CD14-positive monocyte (primary cell): ENCODE data around the gene SPRR2A. TPM values are rescaled to one million over a fixed set of nuclear protein-coding genes. Genes with fewer than 3 reads are reported as not detected.

Experiments used
- DNase-seq, 3 donors: peaks; one replicate each; pipeline ENCODE4 v3.0.0-alpha.2; 2011 to 2022
- H2AFZ ChIP-seq: 2 replicates; pipeline ENCODE4 v1.6.0; 2012; ENCODE audit warnings: mild to moderate bottlenecking, low read depth, low read length, inconsistent platforms; ENCODE audit not compliant: insufficient read depth, poor library complexity, severe bottlenecking
- H3K27ac ChIP-seq, 2 donors: 1 replicate in 1 of 2; 2 replicates in 1 of 2; pipeline ENCODE4 v1.5.1; 2012 to 2013; ENCODE audit warnings: low read length in 2 of 2, control low read depth in 1 of 2, inconsistent platforms in 1 of 2, low read depth in 1 of 2, mild to moderate bottlenecking in 1 of 2
- H3K27me3 ChIP-seq, 2 donors: one replicate each; pipeline versions ENCODE4 v1.6.0 to v1.6.1; 2011 to 2013; ENCODE audit warnings: low read length in 2 of 2; ENCODE audit not compliant: control insufficient read depth in 2 of 2, insufficient read depth in 2 of 2
- H3K36me3 ChIP-seq, 2 donors: replicated peaks in 1 of 2; 1 replicate in 1 of 2; 2 replicates in 1 of 2; pipeline versions ENCODE4 v1.5.1 to v1.6.1; 2012 to 2013; ENCODE audit warnings: low read length in 2 of 2, control low read depth in 1 of 2, inconsistent platforms in 1 of 2, mild to moderate bottlenecking in 1 of 2; ENCODE audit not compliant: insufficient read depth in 2 of 2, control insufficient read depth in 1 of 2
- H3K4me1 ChIP-seq, 2 donors: 1 replicate in 1 of 2; 2 replicates in 1 of 2; pipeline versions ENCODE4 v1.5.1 to v1.6.1; 2012 to 2013; ENCODE audit warnings: low read length in 2 of 2, control low read depth in 1 of 2, inconsistent platforms in 1 of 2, mild to moderate bottlenecking in 1 of 2, moderate library complexity in 1 of 2; ENCODE audit not compliant: insufficient read depth in 2 of 2, control insufficient read depth in 1 of 2
- H3K4me2 ChIP-seq: replicated peaks from 2 replicates; pipeline ENCODE3; 2012; ENCODE audit warnings: low read length, moderate library complexity, mild to moderate bottlenecking; ENCODE audit not compliant: poor library complexity, severe bottlenecking; ENCODE audit errors: extremely low read depth
- H3K4me3 ChIP-seq, 3 experiments: fragments of 200-600 bp in 1 of 3; sonication (generic) in 1 of 3; replicated peaks in 1 of 3; 1 replicate in 2 of 3; 2 replicates in 1 of 3; pipeline ENCODE4 v1.5.1; 2011 to 2013; ENCODE audit warnings: low read length in 3 of 3, mild to moderate bottlenecking in 3 of 3, control low read depth in 2 of 3, low read depth in 2 of 3, inconsistent platforms in 1 of 3, moderate library complexity in 1 of 3
- H3K79me2 ChIP-seq: 2 replicates; pipeline ENCODE4 v1.6.0; 2012; ENCODE audit warnings: mild to moderate bottlenecking, control low read depth, inconsistent platforms, low read length, moderate library complexity; ENCODE audit not compliant: insufficient read depth
- H3K9ac ChIP-seq: 2 replicates; pipeline ENCODE4 v1.6.0; 2017; ENCODE audit warnings: low read length, mild to moderate bottlenecking; ENCODE audit not compliant: insufficient read depth, poor library complexity, severe bottlenecking
- H3K9me3 ChIP-seq, 2 donors: replicated peaks in 1 of 2; 1 replicate in 1 of 2; 2 replicates in 1 of 2; pipeline versions ENCODE4 v1.5.1 to v1.6.1; 2012 to 2013; ENCODE audit warnings: low read length in 2 of 2, control low read depth in 1 of 2; ENCODE audit not compliant: control insufficient read depth in 1 of 2, insufficient read depth in 1 of 2
- H4K20me1 ChIP-seq: 2 replicates; pipeline ENCODE4 v1.6.0; 2012; ENCODE audit warnings: mild to moderate bottlenecking, low read length, control low read depth, moderate library complexity; ENCODE audit not compliant: insufficient read depth
- H3K27ac Mint-ChIP-seq, 7 donors: one replicate each; pipeline ENCODE4 v1.8.0; 2020; ENCODE audit warnings: mild to moderate bottlenecking in 7 of 7, mixed read lengths in 7 of 7, moderate library complexity in 6 of 7, inconsistent platforms in 2 of 7
- H3K27me3 Mint-ChIP-seq, 3 donors: one replicate each; pipeline ENCODE4 v1.8.0; 2021 to 2022; ENCODE audit warnings: low read depth in 3 of 3, mild to moderate bottlenecking in 3 of 3, mixed read lengths in 3 of 3, moderate library complexity in 3 of 3, inconsistent platforms in 1 of 3
- H3K36me3 Mint-ChIP-seq, 2 donors: one replicate each; pipeline ENCODE4 v1.8.0; 2020; ENCODE audit warnings: mixed read lengths in 2 of 2, inconsistent platforms in 1 of 2, mild to moderate bottlenecking in 1 of 2
- H3K4me1 Mint-ChIP-seq: one replicate; pipeline ENCODE4 v1.8.0; 2020; ENCODE audit warnings: mild to moderate bottlenecking, mixed read lengths
- H3K4me3 Mint-ChIP-seq, 2 donors: one replicate each; pipeline ENCODE4 v1.8.0; 2020; ENCODE audit warnings: mild to moderate bottlenecking in 2 of 2, mixed read lengths in 2 of 2, moderate library complexity in 1 of 2
- H3K9me3 Mint-ChIP-seq, 7 donors: one replicate each; pipeline ENCODE4 v1.8.0; 2020 to 2022; ENCODE audit warnings: mixed read lengths in 7 of 7, mild to moderate bottlenecking in 6 of 7, moderate library complexity in 6 of 7, inconsistent platforms in 2 of 7
- CTCF ChIP-seq: fragments of 200-600 bp; IDR thresholded peaks from one replicate; pipeline ENCODE4 v1.8.0; 2022; ENCODE audit warnings: antibody characterized with exemption, mild to moderate bottlenecking
- intact Hi-C, 2 donors: fragments of 100-400 bp; cut with micrococcal nuclease; formaldehyde crosslinking; loops; one replicate each; pipeline versions ENCODE4 v1.15.0 to v1.15.1; 2023
- polyA plus RNA-seq, 3 donors: library from polyadenylated mRNA; depleted of rRNA in 1 of 3; unstranded in 2 of 3; stranded (reverse) in 1 of 3; fragments of 300-500 nt in 2 of 3; fragments of >200 nt in 1 of 3; fragmentation: Illumina TruSeq in 2 of 3; gene quantifications; 1 replicate in 2 of 3; 2 replicates in 1 of 3; pipeline ENCODE4 v1.2.3, GENCODE V29; 2012 to 2021

Gene SPRR2A
- polyA plus RNA-seq, 3 donors: not detected

- Mint-ChIP-seq H3K27ac (no peak overlapping the region), H3K27me3 (peaks cover 2 to 13% (median 7%) of the 10 kb centered on the region in 3 donors), H3K36me3 (no peaks in the 10 kb centered on the region), H3K4me1 (no peaks in the 10 kb centered on the region), H3K4me3 (no peak overlapping the region), H3K9me3 (peaks cover 0 to 4% (median 0%) of the 10 kb centered on the region in 7 donors)
- Histone ChIP-seq H3K27me3 (no peaks in the 10 kb centered on the region), H3K9ac (no peak overlapping the region), H3K36me3 (no peaks in the 10 kb centered on the region), H3K4me1 (no peaks in the 10 kb centered on the region), H2AFZ (no peak overlapping the region), H3K4me3 (no peak overlapping the region), H3K9me3 (no peaks in the 10 kb centered on the region), H3K4me2 (no peak overlapping the region), H4K20me1 (no peaks in the 10 kb centered on the region), H3K27ac (no peak overlapping the region), H3K79me2 (no peaks in the 10 kb centered on the region)
- no peak for TF ChIP-seq CTCF
- no peak for DNase-seq
- intact Hi-C loops: no loop called here
Measured at GRCh38 chr1:153032073-153032472, 25.2 kb downstream of the SPRR2A start.

GRCh38 chr1:153030895-153031294, 26.4 kb downstream of the SPRR2A start, which contains the start of gene SPRR1B:
TSS of gene SPRR1B (plus strand) at chr1:153031203. CDS start at chr1:153032346, 1,143 bp downstream.
- H3K27ac Mint-ChIP-seq: peak within 1 kb of the TSS in 1 of 7 donors; percentile 63
- no peaks in the 10 kb centered on the region for H3K36me3 Mint-ChIP-seq
- no peak within 1 kb of the TSS for H3K4me2 ChIP-seq

More at GRCh38 chr1:153030895-153031294, 26.4 kb downstream of the SPRR2A start, which contains the start of gene SPRR1B:
- Mint-ChIP-seq H3K27me3 (peaks cover 2 to 13% (median 3%) of the 10 kb centered on the region in 3 donors), H3K9me3 (peaks cover 0 to 4% (median 0%) of the 10 kb centered on the region in 7 donors), H3K4me3 (no peak within 1 kb of the TSS), H3K4me1 (no peaks in the 10 kb centered on the region)
- Histone ChIP-seq H3K4me1 (no peaks in the 10 kb centered on the region), H3K4me3 (no peak within 1 kb of the TSS), H3K27ac (no peak within 1 kb of the TSS), H3K9ac (no peak within 1 kb of the TSS), H3K9me3 (no peaks in the 10 kb centered on the region), H3K36me3 (no peaks in the 10 kb centered on the region), H3K27me3 (peaks cover 0 to 2% of the 10 kb centered on the region in 2 donors), H2AFZ (no peak within 1 kb of the TSS), H3K79me2 (no peaks in the 10 kb centered on the region), H4K20me1 (no peaks in the 10 kb centered on the region)
- TF ChIP-seq CTCF: no peak
- intact Hi-C loops: no loop called here
- no peak for DNase-seq
